M059J (cell line): ENCODE measurements around the gene RBBP8NL. TPM values are rescaled to one million over a fixed set of nuclear protein-coding genes. Genes with fewer than 3 reads are reported as not detected.

Experiments used
- DNase-seq: peaks from one replicate; pipeline ENCODE4 v3.0.0-alpha.2; 2012; ENCODE audit warnings: low read depth
- total RNA-seq: library from RNA; depleted of rRNA; stranded (reverse); fragments of >200 nt; shearing (Covaris generic); gene quantifications from 2 replicates; pipeline ENCODE4 v1.2.3, GENCODE V29; 2014; rRNA removed

Gene RBBP8NL
- total RNA-seq: not detected in 2 replicates

GRCh38 chr20:62427172-62428001, at the start of gene RBBP8NL:
Gene RBBP8NL, minus strand, starts transcription at chr20:62427539. Its CDS starts 7,892 bp downstream, at chr20:62419647.
- DNase-seq: no peak

- DNase-seq: no peak
These were observed 48.9 kb upstream of the RBBP8NL start for GRCh38 chr20:62476056-62476838.

- no peak for DNase-seq
These were observed 48.4 kb upstream of the RBBP8NL start, which contains the start of gene GATA5 for GRCh38 chr20:62475772-62476055. Gene GATA5, minus strand, starts transcription at chr20:62475995. Its CDS starts 474 bp downstream, at chr20:62475521.

GRCh38 chr20:62475027-62475771, 47.9 kb upstream of the RBBP8NL start:
- no peak for DNase-seq

- no peak for DNase-seq
These were observed 47.3 kb upstream of the RBBP8NL start for GRCh38 chr20:62474604-62475026.

- DNase-seq: no peak
These were observed 46.6 kb upstream of the RBBP8NL start for GRCh38 chr20:62473717-62474603.

GRCh38 chr20:62472941-62473585, 45.7 kb upstream of the RBBP8NL start:
- no peak for DNase-seq

GRCh38 chr20:62472138-62472940, 45.0 kb upstream of the RBBP8NL start:
- no peak for DNase-seq

- no peak for DNase-seq
These were observed 43.1 kb upstream of the RBBP8NL start for GRCh38 chr20:62470459-62470858.

- DNase-seq: no peak
These were observed 42.7 kb upstream of the RBBP8NL start for GRCh38 chr20:62470001-62470400.

- DNase-seq: no peak
These were observed 42.0 kb upstream of the RBBP8NL start for GRCh38 chr20:62469352-62469751.

GRCh38 chr20:62466806-62467537, 39.6 kb upstream of the RBBP8NL start:
- DNase-seq: no peak

GRCh38 chr20:62466072-62466760, 38.9 kb upstream of the RBBP8NL start:
- DNase-seq: no peak

- DNase-seq: no peak
These were observed 37.7 kb upstream of the RBBP8NL start for GRCh38 chr20:62464990-62465389.

GRCh38 chr20:62464425-62464770, 37.1 kb upstream of the RBBP8NL start:
- no peak for DNase-seq

GRCh38 chr20:62463651-62464424, 36.5 kb upstream of the RBBP8NL start:
- DNase-seq: no peak

GRCh38 chr20:62462976-62463592, 35.7 kb upstream of the RBBP8NL start:
- no peak for DNase-seq
